NCI-H146 treated with DMSO at 0.1 percent for 48 hours (cell line): Measurements from ENCODE around the gene BCL11A.
A peak's percentile ranks its signal among the peaks of the same experiment; 100 is the strongest.

Source experiments
- DNase-seq: peaks from one replicate; lab custom pipeline; 2025; ENCODE audit not compliant: unreplicated experiment; lab: John Stamatoyannopoulos, UW

Gene BCL11A

DNA sequence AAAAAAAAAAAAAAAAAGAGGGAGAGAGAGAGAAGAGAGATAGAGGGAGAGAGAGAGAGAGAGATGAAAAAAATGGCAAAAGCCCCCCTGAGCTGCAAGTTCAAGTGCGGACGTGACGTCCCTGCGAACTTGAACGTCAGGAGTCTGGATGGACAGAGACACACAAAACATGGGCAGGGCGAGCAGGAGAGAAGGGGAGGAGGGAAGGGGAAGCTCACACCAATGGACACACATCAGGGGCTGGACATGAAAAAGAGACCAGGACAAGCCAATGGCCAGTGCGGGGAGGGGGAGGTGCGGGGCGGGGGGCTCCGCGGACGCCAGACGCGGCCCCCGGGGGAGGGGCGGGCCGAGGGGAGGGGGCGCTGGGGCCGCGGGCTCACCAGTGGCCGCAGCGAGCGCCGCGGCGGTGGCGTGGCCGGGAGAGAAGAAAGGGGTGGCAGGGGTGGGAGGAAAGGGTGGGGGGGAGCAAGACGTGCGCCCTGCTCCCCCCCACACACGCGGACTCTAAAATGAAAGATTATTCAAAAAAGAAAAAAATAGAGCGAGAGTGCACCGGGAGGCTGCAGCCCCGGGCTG is at the start of gene BCL11A:
Gene BCL11A (minus strand): TSS at position 160 of the 579 bp plus-strand sequence. CDS start 384 bp downstream, outside the sequence.
- peak; percentile 60 for DNase-seq

DNA sequence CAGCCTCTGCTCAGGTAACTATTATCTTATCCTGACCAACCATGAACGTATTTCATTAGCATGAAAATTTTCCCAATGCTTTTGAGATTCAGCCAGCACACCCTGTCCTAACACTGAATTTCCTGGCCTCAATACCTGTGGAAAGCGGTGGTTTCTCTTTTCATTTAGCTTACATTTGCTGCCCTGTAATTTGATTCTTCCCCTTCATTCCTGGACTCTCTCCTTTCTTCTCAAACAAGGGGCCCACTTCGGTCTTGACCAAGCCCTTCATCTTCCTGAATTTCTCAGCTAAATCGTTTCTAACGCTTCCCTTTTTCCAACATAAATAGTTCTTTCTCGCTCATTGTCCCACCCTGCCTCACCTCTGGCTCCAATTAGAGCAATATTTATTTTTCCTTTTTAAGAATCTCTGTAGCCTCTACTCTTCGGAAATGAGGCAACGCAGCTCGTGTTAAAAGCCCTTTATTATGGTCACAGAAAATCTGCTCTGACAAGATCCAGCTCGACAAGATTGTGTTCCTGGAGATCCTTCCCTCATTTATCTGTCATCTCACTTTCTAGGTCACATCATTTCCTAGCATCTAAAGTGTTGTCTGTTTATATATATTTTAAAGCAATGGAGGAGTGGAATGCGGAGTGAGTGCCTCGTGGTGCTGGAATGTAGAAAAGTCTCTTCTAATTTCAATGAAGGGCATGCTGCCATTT is 49.5 kb upstream of the BCL11A start:
- DNase-seq: no peak

DNA sequence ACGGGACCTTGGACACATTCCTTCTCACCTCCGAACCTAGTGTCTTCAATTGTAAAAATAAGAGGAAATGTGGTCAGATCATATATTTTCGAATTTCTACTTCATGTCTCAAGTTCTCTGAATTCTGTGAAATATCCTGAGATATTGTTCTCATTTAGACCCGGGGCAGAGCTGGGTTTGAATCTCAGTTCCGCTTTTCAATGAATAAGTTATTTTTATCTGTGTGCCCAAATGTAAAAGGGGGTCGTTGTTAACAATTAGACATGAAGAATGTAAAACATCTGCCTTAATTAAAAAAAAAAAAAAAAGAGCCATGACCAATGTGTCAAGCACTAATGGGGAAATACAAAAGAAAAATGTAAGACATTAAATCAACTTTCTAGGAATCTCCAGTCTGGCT is 48.9 kb upstream of the BCL11A start:
- DNase-seq: no peak

DNA sequence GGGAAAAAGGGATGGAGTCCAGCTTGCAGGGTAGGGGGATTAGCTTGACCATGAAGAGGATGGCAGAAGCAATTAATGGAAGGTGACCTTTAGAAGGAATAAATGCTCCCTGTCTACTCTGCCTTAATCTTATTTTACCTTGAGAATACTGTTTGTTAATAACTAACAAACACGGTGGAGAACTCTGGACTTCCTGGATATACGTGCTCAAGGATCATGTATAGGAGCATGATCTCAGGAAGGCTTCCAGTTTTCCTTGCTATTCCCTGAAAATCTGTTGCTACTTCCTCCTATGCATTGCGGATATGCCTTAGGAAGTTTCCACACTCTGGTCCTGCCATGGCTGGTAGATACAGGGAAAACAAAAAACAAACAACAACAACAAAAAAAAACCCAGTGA is 44.8 kb upstream of the BCL11A start:
- no peak for DNase-seq

DNA sequence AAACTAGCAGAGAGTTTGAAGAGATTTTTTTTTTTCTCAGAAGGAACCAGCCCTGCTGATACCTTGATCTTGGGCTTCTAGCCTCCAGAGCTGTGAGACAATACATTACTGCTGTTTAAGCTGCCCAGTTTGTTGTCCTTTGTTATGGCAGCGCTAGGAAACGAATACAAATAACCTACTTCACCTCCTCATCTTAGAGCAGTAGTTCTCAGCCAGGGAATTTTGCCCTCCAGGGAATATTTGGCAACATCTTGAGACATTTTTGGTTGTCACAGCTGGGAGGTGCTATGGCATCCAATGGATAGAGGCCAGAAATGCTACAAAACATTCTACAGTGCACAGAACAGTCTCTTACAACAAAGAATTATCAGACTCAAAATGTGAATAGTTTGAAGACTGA is 43.9 kb upstream of the BCL11A start:
- DNase-seq: no peak

DNA sequence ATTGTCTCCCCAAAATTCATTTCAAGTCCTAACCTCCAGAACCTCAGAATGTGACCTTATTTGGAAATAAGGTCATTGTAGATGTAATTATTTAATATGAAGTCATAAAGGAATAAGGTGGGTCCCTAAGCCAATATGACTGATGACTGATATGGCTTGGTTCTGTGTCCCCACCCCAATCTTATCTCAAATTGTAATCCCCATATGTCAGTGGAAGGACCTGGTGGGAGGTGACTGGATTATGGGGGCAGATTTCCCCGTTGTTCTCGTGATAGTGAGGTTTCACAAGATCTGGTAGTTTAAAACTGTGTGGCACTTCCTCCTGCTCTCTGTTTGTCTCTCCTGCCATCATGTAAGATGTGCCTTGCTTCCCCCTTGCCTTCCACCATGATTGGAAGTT is 43.0 kb upstream of the BCL11A start:
- no peak for DNase-seq

DNA sequence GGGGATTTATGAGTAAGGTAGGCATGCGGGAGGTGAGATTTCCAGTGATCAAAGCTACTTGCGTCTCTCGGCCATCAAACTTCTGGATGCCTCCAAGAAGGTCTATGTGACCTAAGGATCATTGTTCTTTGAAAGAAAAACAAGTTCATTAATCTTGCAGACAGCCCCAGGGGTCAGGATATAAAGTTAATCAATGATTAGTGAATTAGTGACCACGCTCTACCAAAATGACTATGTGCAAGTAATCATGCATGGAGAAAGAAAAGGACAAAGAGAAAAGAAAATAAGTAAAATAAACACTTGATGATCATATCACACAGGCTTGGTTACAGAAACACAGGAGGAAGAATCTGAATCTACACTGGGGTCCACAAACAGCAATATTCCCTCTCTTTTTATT is 42.5 kb upstream of the BCL11A start:
- DNase-seq: no peak

DNA sequence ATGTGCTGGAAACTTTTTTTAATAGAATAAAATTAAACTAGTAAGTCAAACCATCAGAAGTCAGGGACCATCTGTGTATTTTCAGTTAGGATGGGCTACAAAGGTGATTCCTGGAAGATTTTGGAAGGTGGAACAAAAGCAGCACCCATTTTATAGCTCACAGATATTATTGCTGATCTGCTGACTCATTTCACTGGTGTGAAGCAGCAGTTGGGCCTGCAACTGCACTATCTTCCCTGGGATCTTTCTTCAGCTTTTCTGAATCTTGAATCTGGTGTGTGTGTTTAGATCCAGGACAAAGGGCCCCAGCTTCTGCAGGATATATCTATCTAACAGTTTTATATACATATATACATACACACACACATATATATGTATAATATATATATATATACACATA is 35.6 kb upstream of the BCL11A start:
- DNase-seq: no peak

DNA sequence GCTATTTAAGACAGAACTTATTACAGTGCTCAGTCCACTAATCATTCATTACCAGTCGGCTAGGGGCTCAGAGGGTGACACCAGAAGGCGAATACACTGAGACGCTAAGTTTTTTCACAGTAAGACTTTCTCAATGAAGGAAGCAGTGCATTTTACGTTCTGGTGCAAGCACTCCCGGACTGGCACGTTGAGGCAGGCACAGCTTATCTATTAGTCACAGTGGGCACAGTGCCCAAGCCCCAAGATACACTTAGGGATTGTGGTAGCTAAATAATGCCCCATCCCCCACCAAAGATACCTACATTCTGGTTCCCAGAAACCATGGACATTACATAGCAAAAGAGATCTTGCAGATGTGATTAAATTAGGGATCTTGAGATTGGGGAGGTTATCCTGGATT is 32.6 kb upstream of the BCL11A start:
- DNase-seq: no peak

DNA sequence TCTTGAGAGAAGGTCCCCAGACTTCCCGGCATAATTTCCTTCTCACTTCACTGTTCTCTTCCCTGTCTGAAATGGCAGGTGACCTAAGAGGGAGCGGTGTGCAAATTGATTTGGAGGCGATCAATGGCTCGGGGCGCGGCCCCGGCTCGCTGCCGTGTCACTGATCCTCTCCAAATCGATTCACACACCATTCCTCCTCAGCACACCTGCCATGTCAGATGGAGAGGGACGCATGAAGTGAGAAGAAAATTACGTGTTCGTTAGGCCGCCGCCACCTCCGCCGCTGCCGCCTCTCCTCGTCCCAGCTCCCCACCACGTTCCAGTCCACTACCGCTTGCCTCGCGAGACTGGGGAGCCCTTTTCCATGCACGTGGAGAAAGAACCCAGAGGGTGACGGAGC is 31.8 kb upstream of the BCL11A start:
- DNase-seq: no peak

DNA sequence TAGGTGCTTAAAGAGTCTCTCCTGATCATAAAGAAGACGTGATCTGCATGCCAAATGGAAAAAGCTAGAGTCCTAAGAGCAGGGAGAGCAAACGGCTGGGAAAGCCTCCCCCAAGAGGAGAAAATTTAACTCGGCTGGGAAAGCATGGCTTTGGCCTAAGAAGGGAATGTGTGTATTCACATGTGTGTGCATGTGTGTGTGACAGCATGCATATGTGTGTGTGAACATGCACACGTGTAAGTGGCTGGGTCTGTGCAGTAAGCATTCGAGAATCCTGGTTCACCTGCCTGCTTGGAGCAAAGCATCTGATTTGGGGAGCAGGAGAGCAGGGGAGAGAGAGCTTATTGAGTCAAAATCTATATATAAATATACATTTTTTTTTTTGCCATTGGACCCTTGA is 30.1 kb upstream of the BCL11A start:
- no peak for DNase-seq

DNA sequence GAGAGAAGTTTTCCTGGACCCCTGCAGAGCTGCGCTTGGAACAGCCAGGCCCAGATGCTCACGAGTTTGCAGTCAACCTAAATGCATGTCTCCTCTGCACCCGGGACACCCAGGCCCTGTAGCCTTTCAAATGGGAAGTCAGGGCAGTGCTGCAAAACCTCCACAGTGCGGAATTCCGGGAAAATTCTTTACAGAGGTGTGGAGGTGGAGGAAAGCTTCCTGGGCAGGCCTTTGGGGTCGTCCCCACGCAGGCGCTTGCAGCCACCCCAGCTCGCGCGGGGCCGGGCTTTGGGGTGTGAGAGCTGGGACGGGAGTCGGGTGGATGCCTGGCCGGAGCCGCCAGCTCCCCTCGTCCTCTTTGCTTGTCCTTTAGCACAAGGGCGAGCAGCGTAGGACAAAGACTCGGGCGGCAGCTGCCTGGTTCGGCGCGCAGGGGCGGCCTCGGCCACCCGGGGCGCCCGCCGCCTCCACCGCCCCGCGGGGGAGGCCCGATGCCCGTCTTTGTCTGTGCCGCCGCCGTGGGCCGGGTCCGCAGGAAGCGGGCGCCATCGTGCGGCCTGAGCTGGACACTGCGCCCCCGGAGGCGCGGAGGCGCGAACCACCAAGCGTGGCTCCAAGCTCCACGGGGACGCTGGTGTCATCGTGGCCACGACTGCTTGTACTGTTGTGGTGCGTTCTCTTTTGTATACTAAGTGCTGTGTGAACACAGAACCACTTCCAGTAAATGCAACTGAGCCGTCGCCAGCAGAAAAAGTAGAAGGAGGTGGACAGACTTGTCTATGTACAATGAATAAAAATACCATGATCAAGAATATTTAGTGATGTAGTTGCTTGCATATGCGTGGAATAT is 28.2 kb upstream of the BCL11A start:
- peak; percentile 12 for DNase-seq

DNA sequence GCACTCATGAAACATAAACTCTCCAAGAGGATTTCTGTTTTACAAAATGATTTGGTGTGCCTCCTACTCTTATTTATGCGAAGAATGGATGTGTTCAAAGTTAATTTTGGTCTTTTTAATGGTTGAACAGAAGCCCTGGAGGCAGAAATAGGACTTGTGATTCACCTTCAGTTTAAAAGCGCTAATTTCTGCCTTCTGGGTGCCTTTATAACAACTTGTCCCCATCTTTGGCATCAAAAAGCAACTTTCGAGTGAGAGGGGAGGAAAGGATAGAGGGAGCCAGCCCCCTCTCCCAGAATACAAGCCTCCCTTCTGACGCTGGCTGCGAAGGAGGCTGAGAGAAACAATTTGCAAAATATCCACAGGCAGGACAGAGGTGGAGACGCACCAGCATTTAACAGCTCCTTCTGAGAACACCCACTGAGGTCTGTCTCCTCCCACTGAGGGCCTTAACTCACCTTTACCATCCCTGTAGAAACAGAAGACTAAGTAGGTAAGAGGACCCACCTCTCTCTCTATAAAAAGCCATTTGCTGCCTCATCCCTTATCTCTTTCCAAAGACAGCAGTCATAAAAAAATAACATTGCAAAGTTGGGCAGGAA is 24.3 kb upstream of the BCL11A start:
- DNase-seq: no peak

DNA sequence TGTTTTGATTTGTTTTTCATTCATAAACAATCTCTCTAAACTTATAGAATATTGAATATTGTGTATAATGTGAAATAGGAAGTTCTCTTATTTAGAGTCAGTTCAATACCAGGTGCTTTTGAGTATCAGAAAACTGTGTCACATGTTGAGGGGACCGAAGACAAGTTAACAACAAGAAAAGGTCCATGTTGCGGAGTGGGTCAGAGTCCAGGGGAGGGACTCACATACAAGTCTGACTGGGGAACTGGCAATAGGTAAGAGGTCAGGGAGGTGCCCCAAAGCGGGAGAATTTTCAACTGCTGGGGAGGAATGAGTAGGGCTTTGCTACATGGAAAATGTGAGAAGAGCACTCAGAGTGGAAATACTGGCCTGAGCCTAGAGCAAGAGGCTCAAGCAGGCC is 19.8 kb upstream of the BCL11A start:
- no peak for DNase-seq

DNA sequence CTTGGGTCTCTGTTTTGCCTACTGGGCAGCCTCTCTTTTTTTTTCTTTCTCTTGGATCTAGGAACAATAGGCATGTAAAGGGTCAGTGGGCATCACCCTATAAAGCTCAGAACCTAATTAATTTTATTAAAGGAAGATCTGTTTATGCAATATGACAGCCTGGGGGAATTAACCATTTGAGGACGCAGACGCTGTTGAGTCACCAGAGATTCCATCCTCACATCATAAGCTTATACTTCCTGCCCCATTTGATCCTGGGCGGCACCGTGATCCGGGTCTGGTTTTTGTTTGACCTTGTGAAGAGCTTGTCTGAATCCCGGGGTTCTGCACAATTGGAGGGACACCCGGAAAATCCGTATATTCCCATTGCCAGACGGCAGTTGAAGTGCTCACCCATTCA is 16.8 kb upstream of the BCL11A start:
- DNase-seq: no peak

DNA sequence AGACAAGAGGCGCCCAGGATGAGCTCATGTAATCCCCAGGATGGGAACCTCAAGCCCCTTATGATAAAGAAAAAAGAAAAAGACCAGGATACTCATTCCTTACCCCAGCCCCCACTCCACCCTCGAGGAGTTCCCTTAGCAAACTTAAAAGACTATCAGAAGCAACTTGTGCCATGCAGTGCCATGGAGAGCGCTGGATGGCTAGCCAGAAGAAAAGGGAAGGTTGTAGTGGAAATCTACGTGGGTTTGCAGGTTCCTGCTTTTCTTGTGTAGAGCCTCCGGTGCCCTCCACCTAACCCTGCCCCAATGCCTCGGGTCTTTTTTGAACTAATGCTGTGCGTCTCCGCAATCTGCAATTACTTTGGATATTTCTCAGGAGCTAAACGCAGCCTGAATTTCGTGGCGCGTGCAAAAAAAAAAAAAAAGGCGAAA is 16.2 kb upstream of the BCL11A start:
- no peak for DNase-seq

DNA sequence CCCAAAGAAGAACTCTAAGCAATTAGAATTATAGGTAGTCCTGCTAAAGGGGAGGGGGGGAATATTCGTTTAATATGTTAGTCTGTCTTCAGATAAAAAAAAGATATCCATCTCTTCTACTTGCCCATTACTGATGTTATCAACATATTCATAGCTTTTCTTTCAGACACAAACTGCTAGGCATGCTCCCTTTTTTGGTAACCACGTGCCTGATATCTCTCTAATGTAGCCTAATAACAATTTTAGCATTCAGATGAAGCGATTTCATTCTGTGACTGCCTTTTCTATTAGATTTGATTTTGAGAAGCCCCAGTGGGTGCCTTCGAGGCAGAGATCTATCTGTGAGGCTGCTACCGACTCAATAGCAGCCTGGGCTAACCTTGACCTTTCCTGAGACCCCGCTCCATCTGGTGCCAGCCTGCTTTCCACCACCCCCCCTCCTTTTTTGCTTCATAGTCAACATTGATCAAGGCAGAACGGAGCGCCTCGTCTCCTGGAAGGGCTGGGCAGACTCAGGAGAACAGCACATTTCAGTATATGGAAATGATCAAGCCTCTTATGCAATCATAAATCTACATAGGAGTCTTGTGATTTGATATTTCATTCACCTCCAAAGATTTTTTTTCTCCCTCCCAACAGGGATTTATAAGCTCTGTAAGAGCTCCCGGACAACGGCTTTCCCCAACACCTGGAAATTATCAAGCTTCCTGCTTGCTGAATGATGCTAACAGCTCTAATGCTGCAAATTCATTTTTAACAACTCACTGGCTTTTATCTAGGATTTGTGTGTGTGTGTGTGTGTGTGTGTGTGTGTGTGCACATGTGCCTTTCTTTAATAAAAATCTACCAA is 14.7 kb upstream of the BCL11A start:
- DNase-seq: no peak

DNA sequence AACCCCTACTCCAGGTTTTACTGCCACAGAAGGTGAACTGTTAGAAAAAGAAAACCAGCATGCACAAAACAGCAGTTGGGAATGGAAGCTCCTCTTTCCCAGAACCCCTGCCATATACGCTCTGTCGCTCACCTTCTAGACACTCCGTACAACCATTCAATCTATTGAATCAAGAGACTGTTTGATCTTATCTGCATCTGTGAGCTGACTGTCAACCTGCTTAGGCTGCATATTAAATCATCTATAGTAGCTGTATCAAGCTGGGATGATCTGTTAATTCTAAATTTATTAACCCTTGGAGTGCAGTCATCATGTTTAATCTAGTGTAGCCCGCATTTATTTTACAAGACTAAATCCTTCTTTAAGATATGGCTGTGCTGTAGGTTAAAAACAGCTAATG is 13.6 kb upstream of the BCL11A start:
- DNase-seq: no peak

DNA sequence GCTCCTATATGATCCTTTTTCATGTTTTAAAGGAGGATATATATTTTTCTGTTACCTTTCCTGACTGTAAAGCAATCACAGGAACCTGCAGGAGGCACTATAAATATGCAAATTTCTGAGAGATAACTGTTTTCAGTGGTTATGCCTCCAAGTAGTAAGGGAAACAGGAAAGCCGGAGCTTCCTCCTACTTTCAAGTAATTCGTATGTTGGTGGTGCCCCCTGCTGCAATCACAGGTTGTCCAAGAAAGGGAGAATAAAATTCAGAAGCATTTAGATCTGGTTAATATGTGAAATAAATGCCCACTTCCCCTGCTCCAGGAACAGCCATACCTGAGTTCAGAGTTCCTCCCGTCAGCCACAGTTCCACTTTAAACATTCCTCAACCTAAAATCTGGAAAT is 12.0 kb upstream of the BCL11A start:
- no peak for DNase-seq

DNA sequence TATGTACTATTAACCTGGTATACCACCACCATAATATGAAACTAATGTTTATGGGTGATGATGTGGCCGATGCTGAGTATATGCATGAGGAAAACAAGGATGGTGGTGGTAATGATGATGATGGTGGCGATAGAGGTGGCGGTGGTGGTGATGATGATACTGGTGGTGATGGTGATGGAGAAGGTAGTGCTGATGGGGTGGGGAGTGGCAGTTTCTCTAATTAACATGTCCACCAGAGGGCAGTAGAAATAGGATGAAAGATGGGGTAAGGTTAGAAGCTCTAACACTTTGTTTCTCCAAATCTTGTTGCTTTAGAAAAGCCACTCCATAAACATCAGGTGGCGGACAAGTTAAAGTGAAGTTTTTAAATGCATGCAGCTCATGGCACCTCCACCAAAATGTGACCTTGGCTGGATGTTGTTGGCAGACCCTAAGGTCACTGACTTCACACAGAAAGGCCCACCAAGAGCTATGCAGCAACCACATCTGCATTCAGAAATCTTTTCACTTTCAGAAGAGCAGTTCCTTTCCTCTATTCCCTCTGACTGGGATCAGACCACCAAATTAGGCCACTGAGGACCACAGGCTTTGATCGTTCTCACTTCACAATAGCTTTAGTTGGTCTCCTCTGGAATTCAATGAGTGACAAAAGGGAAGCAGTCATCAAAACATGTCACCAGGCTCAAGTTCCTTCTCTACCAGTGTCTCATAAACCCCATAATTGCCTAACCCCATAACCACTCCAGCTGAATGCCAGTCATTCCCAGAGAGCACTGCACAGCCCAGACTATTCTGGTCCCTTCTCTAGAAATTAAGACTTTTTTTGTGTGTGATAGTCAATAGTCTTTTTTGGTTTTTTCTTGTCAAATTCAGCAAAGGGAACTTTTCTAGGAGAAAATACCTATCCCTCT is 7.5 kb upstream of the BCL11A start:
- no peak for DNase-seq
